Kidney glomerular epithelial cell (primary cell): Measurements from ENCODE around the gene PARD3.
A peak's percentile ranks its signal among the peaks of the same experiment; 100 is the strongest.
"Not testable (repeated sequence)": the region's sequence is repeated elsewhere in the genome, so short reads cannot be mapped to it uniquely, and the experiment has no call there.

ENCODE experiments used
- DNase-seq: peaks from one replicate; lab custom pipeline; 2025; lab: John Stamatoyannopoulos, UW

Gene PARD3

DNA sequence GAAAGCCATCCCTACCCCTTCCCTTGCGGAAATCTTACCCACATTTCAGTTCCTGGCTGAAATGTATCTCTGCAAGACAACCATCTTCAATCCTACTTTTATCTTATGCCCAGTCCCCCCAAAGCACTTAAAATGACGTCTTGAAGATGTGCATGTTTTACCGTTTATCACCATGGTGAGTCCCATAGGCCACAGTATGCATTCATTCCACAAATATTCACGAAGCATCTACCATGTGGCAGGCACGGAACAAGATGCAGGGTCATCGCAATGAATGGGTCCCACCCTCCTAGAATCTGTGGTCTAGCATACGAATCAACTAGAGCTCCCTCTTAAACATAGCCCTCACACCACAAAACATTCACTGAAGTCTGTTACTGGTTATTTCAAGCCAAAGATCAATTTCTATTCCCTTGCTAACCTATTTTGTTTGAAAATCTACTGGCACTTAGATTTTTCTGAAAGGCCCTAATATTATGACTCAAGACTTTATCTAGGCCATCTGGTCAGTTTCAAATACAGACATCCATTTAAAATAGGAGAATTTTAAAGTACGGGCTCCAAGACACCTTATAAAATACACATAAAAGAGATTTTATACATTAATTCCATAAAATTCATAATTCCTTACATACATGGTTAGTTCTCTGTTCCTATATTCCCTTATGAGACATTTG lies 99.4 kb downstream of the PARD3 start:
- DNase-seq, result no peak

DNA sequence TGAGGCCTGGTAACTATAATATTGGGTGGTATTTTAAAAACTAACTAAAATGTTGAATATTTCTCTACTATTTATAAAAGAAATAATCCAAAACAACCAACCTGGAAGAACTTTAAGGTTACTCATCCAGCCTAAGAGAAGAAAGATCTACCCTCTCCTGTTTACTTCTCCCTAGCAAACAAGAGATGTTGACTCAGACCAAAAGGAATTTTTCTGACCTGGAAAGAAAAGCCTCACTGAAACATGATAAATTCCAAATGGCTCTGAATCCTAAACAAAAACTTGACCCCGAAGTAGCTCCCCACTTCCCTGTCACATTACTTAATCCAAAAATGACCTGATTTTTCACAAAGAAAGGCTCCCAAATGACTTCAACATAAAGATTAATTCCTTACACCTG lies 101.2 kb downstream of the PARD3 start:
- DNase-seq, result no peak

DNA sequence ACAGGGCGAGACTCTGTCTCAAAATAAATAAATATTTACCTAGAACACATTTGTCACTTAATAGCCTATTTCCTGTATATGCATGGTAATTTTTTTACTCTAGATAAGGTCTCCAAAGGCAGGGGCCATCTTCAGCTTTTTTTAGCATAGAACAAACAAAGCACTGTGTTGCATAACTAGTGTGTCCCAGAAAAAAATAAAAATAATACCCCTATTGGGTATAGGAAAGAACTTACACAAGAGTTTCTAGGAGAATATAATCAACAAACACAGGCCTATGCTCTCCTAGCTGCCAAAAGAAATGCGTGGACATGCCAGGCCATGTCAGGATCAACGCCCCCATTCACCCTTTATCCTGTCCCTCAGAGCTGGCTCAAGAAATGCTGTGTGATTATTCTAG lies 103.6 kb downstream of the PARD3 start:
- no peak for DNase-seq

DNA sequence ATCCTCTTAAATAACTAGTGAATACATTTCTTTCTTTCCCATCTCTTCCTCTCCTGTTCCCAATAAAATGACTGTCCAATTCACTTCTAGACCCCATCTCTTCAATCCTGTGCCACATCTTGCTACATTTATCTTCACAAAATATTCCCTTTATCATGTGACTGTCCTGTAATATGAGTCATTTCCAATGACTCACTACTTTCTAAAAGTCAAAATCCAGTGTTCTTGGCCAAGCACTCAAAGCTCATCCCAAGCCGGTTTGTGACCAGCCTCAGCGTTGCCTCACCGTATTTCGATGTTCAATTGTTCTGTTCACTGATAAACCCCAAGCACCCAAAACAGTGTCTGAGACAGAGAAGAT lies 104.7 kb downstream of the PARD3 start:
- DNase-seq, result peak; percentile 30

DNA sequence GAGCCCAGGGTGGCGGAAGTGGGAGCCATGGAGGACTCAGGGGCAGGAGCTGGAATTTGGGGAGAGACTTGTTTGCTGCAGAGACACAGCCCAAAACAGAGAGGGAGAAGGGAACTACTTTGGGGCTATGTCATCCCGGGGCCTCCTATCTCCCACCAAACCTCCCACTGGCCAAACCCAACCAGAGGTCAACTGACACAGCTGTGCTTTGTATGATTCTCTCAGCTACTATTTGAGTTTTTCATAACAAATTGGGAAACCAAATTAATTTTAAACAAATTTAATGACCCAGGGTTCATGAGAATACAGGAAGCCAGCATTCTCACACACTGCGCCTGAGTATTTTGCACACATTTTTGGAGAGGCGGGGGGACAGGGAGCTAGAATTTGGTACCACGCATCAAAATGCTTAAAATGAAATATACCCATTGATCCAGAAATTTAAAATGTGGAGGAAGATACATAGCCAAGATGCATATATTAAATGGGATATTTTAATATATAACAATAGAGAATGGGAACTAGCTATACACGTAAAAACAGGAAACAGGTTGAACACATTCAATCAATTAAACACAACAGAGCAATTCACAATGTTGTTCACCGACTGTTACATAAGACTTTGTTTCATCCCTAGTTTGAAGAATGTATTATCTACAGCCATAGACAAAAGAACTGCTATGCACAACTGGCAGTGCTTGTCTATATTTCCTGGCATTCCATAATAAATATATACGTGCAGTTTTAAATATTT lies 105.3 kb downstream of the PARD3 start:
- no peak for DNase-seq

DNA sequence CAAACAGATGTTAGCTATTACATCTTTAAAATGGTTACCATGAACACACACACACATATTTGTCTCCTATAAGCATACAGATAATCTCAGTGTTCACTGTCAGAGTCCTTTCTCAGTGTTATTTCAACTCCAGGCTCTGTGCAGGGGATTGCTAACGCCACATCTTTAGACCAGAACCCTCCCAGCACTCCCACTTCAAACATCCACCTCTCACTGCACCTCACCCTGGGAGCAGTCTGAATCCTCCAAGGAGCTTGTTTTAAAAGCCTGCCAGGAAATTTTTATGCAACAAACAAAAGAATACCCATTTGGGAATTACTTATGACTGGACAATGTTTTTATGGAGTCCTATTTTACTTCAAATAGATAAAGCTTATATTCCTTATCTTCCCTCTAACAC lies 107.4 kb downstream of the PARD3 start:
- no peak for DNase-seq

DNA sequence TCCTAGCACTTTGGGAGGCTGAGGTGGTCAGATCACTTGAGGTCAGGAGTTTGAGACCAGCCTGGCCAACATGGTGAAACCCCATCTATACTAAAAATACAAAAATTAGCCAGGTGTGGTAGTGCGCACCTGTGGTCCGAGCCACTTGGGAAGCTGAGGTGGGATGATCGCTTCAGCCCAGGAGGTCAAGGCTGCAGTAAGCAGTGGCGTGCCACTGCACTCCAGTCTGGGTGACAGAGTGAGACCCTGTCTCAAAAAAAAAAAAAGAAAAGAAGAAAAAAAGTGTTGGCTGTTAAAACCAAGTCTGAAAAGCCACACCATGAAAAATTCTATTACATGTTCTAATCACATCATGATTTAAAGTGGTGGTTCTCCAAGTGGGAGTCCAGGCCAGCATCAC lies 108.1 kb downstream of the PARD3 start:
- DNase-seq, result not testable (repeated sequence)

DNA sequence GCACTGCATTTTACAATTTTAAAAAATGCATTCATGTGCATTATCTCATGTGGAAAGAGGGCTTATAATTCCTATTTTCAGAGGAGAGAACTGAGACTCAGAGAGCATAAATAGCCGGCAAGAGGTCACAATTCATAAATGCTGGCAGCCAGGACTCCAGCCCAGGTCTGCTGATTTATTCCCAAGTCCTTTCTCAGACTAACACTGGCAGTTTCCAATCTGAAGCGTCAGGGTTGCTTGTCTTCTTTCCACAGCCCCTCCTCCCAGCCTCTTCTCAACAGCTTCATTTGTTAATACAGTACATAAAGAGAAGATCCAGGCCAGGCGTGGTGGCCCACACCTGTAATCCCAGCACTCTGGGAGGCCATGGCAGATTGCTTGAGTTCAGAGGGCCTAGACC lies 108.9 kb downstream of the PARD3 start:
- DNase-seq, result no peak

DNA sequence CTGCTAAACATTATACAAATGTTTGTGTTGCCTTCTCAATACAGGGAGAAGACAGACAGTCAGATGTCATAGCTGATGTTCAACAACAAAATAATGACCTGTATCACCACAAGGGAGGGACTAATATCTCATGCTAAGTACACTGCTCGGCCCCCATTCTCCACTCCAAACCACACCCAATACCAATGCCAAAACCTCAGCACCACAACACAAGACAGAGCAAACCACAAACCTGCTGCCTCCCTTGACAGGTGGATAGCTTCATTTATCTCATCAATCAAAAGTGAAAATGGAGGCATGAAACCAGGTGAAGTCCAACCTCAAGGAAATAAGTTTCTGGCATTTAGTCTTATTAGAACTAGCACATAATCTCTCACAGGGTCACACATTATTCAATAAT lies 109.5 kb downstream of the PARD3 start:
- DNase-seq, result no peak

DNA sequence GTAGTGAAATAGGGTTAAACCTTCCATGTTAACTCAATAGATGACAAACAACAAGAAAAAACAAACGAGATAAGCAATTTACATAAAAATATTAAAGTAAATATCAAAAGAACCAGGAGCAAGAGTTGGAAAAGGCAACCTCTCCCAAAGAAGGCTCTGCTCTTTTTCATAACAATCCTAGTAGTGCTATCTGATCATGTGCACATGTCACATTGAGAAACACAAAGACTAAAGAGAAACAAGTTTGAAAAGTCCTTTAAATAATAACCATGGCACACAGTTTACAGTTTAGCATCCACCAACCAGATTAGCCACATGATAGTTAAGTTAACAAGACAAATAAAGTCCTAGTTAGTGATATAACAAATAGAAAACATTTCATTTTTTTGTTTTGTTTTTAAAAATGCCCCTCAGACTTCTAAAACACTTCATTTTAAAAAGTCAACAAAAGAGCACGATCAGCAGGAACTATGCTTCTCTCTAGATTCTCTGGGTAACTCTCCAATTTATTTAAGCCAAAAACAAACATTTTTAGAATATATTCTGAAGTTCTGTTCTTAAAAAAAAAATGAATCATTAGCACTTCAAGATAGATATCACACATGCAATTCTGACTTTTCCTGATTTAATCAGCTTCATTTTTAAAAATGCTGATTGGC lies 110.4 kb downstream of the PARD3 start:
- no peak for DNase-seq

DNA sequence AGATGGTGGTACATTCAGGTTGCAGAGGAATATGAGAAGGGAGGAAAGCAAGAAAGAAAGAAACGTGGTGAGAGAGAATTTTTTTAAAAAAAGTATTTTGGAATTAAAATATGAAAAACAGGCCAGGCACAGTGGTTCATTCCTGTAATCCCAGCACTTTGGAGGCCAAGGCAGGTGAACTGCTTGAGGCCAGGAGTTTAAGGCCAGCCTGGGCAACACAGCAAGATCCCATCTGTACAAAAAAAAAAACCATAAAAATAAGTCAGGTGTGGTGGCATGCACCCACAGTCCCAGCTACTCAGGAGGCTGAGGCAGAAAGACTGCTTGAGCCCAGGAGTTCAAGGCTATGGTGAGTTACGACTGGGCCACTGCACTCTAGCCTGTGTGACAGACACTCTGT lies 112.1 kb downstream of the PARD3 start:
- DNase-seq, result no peak

DNA sequence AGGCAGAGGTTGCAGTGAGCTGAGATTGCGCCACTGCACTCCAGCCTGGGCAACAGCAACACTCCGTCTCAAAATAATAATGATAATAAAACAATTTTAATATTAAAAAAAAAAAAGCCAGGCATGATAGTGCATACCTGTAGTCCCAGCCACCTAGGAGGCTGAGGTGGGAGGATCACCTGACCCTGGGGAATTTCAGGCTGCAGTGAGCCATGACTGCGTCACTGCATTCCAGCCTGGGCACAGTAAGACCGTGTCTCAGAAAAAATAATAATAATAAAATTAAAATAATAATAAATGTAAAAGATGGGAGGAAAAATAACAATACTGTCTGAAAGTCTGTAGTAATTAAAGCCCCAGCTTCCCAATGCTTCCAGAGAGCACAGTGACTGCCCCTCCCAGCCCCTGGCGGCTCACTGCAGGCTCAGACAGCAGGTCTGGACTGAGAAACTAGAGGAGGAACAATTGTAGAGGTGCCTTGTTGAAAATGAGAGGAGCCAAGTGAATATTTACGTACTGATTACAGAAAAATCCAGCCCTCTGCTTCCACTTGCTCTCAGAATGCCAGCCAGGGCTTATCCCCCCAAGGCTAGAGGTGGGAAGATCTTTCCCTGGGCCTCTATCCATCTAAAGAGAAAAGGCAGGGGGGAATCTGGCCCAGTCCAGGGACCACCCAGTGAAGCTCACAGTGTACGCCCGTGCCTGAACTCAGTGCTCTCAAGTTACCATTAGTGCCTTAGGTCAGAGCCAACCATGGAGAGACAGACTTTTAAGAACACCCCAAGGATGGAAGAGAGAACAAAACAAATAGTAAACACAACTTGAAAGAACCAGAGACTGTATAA lies 112.8 kb downstream of the PARD3 start:
- DNase-seq, result peak; percentile 62

DNA sequence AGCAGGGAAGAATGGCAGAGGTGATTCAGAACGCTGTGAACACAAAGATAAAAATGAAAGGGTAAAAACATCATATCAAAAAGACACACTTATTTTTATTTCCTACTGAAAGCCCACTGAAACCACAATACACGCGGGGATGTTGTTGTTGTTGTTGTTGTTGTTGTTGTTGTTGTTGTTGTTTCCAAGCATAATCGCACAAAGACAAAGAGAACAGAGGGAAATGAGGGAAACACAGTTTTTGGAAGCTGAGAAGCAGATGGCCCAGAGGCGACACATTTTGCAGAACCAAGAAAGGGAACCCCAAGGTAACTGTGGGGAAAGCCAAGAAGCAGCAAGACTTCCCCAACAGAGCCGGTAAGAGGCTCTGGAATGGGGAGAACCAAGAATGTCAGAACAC lies 113.9 kb downstream of the PARD3 start:
- no peak for DNase-seq

DNA sequence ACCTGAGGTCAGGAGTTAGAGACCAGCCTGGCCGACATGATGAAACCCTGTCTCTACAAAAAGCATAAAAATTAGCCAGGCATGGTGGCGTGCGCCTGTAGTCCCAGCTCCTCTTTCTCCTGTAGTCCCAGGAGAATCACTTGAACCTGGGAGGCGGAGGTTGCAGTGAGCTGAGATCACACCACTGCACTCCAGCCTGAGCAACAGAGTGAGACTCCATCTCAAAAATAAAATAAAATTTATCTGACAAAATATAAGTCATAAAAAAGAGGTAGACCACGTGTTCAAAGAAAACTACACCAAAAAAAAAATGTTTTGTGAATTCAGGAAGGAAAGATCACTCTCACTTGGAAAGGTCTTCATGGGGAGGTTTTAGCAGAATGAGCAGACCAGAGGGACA lies 114.3 kb downstream of the PARD3 start:
- not testable (repeated sequence) for DNase-seq

DNA sequence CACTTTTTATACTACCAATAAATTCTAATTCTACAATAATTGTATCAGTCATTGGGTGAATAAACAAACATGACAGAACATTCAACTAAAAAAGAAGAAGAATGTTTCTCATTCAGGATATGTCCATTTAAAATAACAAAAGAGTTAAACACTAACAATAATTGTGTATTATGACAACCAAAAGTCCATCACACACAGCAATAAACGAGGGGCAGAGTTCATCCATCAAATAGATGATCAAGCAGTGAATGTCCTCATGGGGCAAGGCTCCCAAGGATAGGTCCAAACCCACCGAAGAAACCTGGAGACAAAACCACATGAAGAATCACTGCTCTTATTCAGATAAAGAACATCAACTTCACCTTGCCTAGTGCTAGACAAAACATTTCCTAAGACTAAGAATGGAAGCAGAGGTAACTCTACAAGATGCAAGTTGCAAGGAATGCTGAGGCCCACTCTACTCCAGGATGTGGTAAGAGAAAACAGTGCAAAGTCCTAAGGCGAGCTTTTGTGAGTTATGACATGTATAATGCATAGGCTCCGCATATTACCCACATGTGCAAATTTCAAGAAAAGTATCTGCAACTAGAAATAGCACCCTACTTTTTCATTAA lies 115.1 kb downstream of the PARD3 start:
- DNase-seq, result no peak

DNA sequence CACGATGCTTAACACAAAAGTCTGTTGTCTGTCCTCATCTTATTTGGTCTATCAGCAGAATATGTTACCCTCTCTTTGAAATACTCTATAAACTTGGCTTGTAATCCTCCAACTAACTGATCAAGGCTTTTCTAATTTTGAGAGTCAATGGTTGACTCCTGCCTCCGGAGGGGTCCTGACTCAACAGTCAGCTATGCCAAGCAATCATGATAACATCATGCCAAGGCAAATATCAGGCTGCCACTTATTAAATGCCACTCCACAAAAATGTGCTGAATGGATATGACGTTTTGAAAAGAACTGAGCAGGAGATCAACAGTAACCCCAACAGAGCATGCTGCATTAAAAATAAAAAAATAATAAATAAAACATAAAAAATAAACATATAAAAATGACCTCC lies 116.1 kb downstream of the PARD3 start:
- DNase-seq, result peak; percentile 89

DNA sequence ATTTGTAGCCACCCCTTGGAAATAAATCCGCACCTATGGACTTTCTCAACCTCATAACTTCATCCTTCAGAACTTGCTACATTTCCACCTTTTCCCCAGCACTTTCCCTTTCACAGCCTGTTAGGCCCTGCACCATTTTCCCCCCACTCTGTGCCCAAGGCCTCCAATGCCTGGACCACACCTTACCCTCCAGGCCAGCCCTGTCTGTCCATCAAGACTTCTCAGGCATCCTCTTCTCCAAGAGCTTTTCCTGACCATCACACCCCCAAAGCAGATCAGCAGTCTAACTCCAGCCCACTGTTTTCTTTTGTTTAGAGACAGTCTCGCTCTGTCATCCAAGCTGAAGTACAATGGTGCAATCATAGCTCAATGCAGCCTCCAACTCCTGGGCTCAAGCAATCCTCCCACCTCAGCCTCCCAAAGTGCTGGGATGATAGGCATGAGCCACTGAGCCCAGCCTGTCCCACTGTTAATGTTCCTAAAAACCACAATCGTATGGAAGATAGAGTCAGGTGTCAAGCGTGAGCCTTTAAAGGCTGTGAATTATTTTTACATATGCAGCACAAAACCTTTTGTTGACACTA lies 116.8 kb downstream of the PARD3 start:
- no peak for DNase-seq

DNA sequence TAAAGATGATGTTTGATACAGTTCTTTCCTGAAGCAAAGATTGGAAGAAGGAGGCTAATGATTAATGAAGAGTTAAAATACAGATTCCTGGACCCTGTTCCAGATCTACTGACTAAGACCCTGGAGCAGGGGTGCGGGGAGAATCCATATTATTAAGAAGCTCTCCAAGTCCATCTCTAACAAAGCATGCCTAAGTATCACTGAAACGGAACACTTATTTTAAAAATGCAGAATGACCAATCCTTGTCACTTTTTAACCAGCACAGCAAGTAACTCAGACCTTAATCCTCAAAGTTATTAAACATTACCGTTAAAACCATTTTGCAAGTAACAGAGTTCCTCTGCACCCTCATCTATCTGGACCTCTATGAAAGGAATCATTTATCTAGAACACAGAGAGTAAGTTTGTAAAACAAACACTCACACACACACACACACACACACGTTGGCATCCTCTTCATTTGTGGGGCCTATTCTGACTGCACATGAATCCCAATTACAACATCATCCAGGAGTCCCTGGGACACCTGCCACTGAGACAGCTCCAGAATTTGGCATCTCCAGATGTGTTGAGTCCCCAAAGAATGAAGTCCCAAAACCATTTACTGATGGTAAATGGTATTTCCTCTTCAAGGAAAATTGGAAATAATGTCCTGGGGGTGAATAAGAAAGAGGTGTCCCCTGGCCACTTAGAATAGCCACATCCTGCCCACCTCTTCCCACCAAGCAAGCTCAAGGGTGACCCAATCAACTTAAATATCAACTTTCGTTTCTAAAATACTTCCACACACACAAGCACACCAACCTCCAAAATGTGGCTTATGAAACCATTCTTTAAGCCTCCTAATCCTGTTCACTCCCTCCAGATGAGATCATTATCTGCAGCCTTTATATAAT lies 117.5 kb downstream of the PARD3 start:
- DNase-seq, result peak; percentile 97

DNA sequence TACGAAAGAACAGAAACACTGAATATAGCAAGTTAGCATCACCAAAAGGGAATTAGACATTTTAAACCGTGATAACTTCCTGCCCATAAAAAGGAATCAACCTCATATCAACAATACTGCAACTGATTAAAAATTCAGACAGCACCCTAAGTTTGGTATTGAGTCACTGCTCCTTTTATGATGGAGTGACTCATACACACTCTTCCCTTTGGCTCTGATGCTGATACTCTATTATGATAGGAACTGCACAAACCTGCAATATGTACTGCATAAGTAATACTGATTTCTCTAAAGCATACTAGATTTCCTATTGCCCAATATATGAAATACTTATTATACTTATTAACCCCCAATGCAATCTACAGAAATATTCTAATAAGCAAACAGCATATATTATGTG lies 118.7 kb downstream of the PARD3 start:
- peak; percentile 65 for DNase-seq

DNA sequence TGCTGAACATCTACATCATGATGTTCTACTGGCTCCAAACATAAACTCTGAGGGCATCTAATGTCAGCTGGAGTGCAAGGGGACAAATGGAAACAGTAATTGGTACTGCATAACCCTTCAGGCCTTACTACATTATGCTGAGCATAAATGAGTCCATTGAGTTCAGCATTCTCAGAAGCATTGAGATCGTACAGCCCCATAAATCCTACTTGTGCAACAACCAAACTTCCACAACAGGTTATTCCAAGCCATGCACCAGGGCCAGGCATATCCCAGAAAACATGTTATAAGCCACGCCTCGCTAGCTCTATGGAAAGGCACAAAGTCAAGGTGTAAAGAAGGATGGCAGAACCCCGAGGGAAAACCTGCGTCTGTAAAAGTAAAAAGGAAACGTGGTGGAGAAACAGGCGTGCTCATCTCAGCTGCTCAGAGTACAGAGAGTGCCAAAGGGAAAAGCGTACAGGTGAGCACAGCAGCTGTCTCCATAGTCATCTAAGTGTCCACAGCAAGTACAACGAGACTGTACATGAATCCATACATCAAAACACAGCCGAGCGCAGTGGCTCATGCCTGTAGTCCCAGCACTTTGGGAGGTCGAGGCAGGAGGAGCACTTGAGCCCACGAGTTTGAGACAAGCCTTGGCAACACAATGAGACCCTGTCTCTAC lies 124.6 kb downstream of the PARD3 start:
- no peak for DNase-seq
